Mammary epithelial cell (primary cell): ENCODE measurements around the gene TACC2.

Experiments used
- CTCF ChIP-seq, 2 donors: IDR thresholded peaks in 1 of 2; conservative IDR thresholded peaks in 1 of 2; 2 replicates each; pipeline ENCODE4 v1.5.1; 2011 to 2012; ENCODE audit warnings: inconsistent platforms in 2 of 2, low read length in 2 of 2, mild to moderate bottlenecking in 2 of 2, control low read depth in 1 of 2, low read depth in 1 of 2; ENCODE audit not compliant: insufficient read depth in 1 of 2; ENCODE audit errors: extremely low read depth in 1 of 2
- EZH2 ChIP-seq: IDR thresholded peaks from 2 replicates; pipeline ENCODE4 v1.6.1; 2012; ENCODE audit warnings: low read length, inconsistent platforms, borderline replicate concordance

- no peak for TF ChIP-seq CTCF (conservative IDR thresholded peaks at IDR 0.05 in 1 of 2, IDR thresholded peaks at IDR 0.05 in 1 of 2; ENCODE audit: extremely low read depth in 1 of 2, insufficient read depth in 1 of 2, low read depth in 1 of 2, low read length in 2 of 2)
- no peak for TF ChIP-seq EZH2
Measured at GRCh38 chr10:122112021-122112616, 123.2 kb downstream of the TACC2 start.
